K562 treated with DMSO at 1 percent for 4 hours (cell line): Measurements from ENCODE around the gene PRKAG3. TPM values are rescaled to one million over a fixed set of nuclear protein-coding genes. Genes with fewer than 3 reads are reported as not detected.

Source experiments
- total RNA-seq: library from RNA; unstranded; fragments of 300-600 nt; gene quantifications from 2 replicates; pipeline ENCODE4 v1.2.3, GENCODE V29; 2022; ENCODE audit not compliant: insufficient read depth

Gene PRKAG3
- total RNA-seq = not detected in 2 replicates

DNA sequence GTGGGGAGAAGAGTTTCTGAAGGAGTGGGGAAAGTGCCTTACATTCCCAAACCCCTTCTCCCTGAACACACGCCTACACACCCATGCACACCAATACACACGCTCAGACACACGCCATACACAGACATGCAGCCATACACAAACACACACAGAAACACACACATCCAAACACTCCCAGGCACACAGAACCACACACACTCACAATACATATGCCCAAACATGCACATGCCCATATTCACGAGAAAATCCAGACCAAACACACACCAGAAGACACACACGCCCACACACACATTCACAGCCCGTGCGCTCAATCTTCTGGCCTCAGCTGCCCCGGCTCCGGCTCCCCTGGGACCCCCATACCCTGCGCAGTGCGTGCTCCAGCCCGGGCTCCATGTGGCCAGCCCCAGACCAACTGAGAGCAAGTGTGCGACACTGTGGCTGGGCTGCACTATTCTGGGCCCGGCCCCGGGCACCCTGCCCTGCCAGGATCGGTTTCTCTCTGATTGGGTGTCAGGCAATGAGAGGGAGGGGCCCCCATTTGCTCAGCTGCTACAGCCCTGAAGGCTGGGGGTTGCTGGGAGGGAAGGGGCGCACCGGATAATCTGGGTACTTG is at the start of gene PRKAG3:
Gene PRKAG3 (minus strand): TSS at position 426 of the 613 bp plus-strand sequence.

DNA sequence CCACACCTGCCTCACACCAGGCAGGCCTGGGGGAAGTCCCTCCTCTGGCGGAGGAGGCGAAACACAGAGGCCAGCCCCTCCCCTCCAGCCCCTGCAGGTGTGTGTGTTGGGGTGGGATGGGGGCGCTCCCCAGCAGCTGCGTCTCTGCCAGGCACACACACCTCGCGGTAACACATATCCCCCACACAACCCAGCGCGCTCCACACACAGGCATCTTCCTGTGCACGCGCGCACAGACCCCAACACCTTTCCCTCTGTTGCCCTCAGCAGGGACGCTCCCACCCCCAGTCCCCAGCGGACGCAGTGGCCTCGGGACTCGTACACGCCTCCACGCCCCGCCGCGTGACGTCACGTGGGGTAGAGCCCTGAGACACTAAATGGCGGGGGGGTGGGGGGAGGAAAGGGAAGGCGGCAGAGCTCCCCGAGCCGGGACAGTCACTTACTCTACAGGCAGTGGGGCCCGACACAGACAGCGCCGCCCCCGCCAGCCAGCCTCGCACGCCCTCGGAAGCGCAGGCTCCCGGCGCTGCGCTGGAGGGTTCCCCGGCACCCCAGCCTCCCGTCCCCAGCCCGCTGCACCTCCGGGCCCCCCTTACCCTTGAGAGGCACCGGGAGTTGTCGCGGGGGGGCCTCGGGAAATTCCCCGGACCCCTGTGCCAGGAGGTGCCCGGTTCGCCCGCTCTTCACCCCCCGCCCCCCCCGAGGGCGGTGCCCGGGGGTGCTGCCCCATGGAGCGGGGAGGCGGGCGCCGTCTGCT is 48.7 kb upstream of the PRKAG3 start, which contains the start of gene WNT10A:
Gene WNT10A (plus strand): TSS at position 751 of the 757 bp plus-strand sequence. CDS start 144 bp downstream, outside the sequence.

DNA sequence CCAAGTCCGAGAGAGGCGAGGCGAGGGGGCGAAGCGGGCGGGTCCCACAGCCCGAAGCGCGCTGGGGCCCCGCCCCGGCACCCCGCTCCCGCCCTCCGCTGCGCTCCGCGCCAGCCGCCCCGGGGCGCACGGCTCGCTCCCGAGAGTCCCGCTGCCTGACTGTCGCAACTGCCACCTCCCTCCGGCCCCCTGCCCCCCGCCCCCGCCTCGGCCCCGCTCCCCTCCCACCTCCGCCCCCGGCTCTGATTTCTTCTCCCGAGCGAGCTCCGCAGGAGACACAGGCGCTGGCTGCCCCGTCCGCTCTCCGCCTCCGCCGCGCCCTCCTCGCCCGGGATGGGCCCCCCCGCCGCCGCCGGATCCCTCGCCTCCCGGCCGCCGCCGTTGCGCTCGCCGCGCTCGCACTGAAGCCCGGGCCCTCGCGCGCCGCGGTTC is 28.0 kb upstream of the PRKAG3 start, which contains the start of gene WNT6:
Gene WNT6 (plus strand): TSS at position 250 of the 432 bp plus-strand sequence. CDS start 233 bp downstream, outside the sequence.

DNA sequence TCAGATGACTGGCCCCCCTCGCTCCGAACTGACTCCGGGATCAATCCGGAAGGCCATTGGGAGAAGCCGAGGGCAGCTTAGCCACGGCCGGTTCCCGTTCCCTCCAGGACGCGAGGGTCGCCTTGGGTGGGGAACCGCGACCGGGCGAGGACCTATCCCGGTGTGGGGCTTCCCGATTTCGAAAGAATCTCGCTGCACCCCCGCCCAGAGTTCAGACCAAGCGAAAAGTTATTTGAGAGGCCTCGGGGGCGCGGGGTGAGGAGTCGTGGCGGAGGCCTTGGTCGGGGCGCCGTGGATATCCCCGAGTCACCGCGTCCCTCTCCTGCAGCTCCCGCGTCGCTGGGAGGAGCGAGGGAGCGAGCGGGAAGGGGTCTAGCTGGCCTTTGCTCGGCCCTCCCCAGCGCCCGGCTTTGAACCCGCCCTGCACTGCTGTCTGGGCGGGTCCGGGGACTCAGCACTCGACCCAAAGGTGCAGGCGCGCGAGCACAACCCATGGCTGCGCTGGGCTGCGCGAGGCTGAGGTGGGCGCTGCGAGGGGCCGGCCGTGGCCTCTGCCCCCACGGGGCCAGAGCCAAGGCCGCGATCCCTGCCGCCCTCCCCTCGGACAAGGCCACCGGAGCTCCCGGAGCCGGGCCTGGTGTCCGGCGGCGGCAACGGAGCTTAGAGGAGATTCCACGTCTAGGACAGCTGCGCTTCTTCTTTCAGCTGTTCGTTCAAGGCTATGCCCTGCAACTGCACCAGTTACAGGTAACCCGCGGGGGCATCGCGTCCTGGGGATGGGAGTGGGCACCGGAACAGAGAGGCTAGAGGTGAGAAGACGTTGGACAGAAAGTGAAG is 49.7 kb downstream of the PRKAG3 start, which contains the start of gene CYP27A1:
Gene CYP27A1 (plus strand): TSS at position 457 of the 837 bp plus-strand sequence. CDS start 36 bp downstream, at position 493.

Other genes with a start within 250 kb of the PRKAG3 start
- gene PLCD4, start 223.9 kb downstream of the PRKAG3 start, total RNA-seq = 0.29 TPM in 1 of 2 replicates, not detected in the other
- 6.6 and 9.1 TPM in 2 replicates for gene ZNF142, start 172.2 kb downstream of the PRKAG3 start, total RNA-seq
- gene BCS1L, start 172.1 kb downstream of the PRKAG3 start, total RNA-seq = 20.8 and 21.4 TPM in 2 replicates
- 25.3 and 31.0 TPM in 2 replicates for gene RNF25, start 159.8 kb downstream of the PRKAG3 start, total RNA-seq
- 2.8 and 3.4 TPM in 2 replicates for gene STK36, start 159.7 kb downstream of the PRKAG3 start, total RNA-seq
- 19.4 and 44.1 TPM in 2 replicates for gene TTLL4, start 121.0 kb downstream of the PRKAG3 start, total RNA-seq
- not detected in 2 replicates for gene CYP27A1, start 49.7 kb downstream of the PRKAG3 start, total RNA-seq
- not detected in 2 replicates for gene WNT6, start 28.0 kb upstream of the PRKAG3 start, total RNA-seq
- not detected in 2 replicates for gene WNT10A, start 49.0 kb upstream of the PRKAG3 start, total RNA-seq
- gene CDK5R2, start 127.9 kb upstream of the PRKAG3 start, total RNA-seq = not detected in 2 replicates
- gene FEV, start 153.4 kb upstream of the PRKAG3 start, total RNA-seq = 0.34 and 0.71 TPM in 2 replicates
- not detected in 2 replicates for gene CRYBA2, start 161.6 kb upstream of the PRKAG3 start, total RNA-seq
- not detected in 2 replicates for gene CFAP65, start 209.7 kb upstream of the PRKAG3 start, total RNA-seq
- not detected in 2 replicates for gene IHH, start 229.1 kb upstream of the PRKAG3 start, total RNA-seq